GM18868 (cell line): Measurements from ENCODE around the gene CSNK1E.
"Not testable (repeated sequence)": the region's sequence is repeated elsewhere in the genome, so short reads cannot be mapped to it uniquely, and the experiment has no call there.

ENCODE experiments used
- ATAC-seq: cut with Tn5 transposase; IDR thresholded peaks from one replicate; pipeline ENCODE4 v1.9.1; 2021; ENCODE audit warnings: mild to moderate bottlenecking, moderate library complexity; ENCODE audit not compliant: unreplicated experiment

The CSNK1E gene

GRCh38 chr22:38317122-38317994 is at the start of gene CSNK1E:
Gene CSNK1E (minus strand): TSS chr22:38317433. CDS start chr22:38314157, 3,276 bp downstream.
- ATAC-seq, result no peak

GRCh38 chr22:38365829-38366228 is 48.6 kb upstream of the CSNK1E start:
- not testable (repeated sequence) for ATAC-seq

- not testable (repeated sequence) for ATAC-seq
Observed at GRCh38 chr22:38365174-38365573, 47.9 kb upstream of the CSNK1E start.

DNA sequence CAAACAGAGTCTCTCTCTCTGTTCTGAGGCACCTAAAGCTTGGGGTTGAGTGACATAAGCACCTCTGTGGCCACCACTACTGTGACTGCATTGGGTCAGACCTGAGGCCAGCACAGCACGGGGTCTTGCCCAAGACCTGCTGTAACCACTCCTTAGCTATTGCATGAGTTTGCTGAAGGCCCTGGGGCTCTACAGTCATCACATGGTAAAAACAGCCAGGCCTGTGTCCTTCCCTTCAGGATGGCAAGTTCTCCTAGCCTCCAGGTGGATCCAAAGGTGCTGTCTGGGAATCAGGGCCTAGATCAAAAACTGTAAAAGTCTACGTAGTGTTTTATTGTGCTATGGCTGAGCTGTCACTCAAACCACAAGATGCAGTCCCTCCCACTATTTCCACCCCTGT is 43.3 kb upstream of the CSNK1E start:
- not testable (repeated sequence) for ATAC-seq

DNA sequence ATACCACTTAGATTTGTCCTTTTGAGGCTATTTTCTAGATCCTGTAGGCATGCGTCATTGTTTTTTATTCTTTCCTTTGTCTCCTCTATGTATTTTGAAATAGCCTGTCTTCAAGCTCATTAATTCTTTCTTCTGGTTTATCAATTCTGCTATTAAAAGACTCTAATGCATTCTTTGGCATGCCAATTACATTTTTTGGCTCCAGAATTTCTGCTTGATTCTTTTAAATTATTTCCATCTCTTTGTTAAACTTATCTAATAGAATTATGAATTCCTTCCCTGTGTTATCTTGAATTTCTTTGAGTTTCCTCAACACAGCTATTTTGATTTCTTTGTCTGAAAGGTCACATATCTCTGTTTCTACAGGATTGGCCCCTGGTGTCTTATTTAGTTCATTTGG is 42.6 kb upstream of the CSNK1E start:
- ATAC-seq, result not testable (repeated sequence)

DNA sequence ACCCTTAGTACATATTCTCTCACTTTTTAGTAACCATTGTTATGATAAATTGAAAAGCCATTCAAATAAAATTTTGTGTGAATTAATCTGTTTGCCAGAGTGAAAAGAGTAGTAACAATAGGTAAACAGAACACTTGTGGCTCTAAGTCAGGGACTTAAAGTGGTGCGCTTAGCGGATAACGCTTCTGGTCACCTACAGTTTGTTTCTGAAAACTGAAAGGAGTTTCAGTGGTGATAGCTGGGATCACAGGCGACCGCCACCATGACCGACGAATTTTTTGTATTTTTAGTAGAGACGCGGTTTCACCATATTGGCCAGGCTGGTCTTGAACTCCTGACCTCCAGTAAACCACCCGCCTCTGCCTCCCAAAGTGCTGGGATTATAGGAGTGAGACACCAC is 40.7 kb upstream of the CSNK1E start:
- ATAC-seq, result not testable (repeated sequence)

DNA sequence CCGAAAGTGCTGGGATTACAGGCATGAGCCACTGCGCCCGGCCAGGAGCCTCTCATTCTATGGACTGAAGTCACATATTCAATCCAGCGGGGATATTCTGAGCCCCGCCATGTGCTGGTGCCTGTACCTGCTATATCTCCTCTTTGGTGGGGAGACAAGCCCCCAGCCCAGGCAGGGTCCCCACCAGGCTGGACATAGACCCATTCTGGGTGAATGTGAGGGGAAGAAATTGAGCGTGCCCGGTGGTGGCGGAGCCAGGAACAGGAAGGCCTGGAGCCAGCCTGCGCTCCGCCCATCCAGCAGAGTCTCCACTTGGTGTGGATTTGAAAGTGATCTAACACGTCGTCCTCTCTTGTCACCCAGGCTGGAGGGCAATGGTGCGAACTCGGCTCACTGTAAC is 38.0 kb upstream of the CSNK1E start:
- ATAC-seq, result no peak

- ATAC-seq, result no peak
Observed at GRCh38 chr22:38353701-38354100, 36.5 kb upstream of the CSNK1E start.

- ATAC-seq, result no peak
Observed at GRCh38 chr22:38353142-38353629, 36.0 kb upstream of the CSNK1E start.

DNA sequence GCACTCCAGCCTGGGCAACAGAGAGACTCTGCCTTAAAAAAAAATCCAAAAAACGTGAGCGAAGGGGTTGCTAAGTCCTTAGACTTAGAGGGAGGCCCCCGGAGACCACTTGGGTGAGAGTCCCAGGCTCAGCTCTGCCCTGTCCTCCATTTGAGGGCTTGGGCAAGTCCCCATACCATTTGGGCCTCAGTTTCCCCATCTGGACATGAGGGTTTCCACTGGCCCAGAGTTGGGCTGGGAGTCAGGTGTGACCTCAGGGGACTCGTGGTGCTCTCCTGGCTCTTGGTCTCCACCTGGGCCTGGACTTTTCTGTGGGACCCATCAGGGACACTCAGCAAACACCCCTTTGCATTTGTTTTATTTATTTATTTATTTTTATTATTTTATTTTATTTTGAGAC is 35.2 kb upstream of the CSNK1E start:
- ATAC-seq, result no peak

DNA sequence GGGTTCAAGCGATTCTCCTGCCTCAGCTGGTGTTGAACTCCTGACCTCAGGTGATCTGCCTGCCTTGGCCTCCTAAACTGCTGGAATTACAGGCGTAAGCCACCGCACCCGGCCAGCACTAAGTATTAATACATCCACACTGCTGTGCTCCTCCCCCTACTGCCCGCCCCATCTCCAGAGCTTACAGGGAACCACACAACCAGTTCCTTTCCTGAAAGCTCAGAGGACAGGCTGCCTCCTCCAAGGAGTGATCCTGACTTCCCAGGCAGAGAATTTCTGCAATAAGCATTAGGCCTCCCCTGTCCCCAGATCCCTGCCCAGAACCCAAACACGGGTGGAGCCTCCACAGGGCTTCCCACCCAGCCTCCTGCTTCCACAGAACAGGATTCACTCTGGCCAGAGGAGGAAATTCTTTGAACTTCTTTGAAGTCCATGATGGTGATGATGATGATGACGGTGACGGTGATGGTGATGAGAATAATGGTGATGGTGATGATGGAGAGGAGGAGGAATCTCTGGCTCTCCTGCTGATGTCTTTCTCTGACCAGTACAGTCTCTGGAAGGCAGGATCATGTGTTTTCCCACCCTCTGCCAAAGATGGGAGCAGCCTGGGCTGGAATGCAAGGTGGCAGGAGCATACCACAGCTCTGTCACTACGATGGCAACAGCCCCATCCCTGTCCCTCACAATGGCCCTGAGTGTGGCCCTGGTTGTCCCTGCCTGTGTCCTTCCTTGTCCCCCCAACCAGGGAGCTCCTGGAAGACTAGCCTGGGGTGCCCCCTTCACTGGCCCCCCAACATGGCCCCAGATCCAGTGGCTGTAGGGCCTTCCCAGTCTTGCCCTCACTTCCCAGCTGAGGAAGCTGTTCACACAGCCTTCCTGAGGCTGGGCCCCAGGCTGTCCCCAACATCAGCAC is 33.5 kb upstream of the CSNK1E start:
- ATAC-seq, result no peak

DNA sequence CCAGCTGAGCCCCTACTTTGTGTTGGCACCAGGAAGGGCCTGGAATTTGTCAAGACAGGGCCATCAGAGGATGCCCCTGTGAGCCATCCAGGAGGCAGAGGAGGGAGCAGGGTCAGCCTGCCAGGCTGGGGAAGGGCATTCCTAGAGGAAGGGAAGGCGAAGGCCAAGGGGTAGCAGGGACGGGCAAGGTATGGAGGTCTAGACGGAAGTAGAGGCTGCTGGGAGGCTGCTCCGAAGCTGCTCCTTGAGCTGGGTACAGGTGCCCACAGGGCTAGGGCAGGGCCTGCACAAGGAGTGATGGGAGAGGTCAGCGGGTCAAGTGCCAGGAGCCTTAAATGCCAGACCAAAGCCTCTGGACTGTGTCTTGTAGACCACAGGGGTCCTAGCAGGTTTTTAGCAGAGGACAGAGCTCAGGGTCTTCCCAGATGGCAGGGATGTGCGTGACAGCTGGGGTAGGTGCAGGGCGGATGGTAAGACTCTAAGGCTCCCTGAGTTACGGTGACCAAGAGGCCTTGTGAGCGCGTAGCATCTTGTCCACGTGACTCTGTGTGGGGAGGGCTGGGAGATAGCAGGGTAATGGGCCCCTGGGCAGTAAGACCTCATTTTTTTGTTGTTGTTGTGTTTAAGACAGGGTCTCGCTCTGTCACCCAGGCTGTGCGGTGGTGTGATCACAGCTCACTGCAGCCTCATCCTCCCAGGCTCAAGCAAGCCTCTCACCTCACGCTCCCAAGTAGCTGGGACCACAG is 31.7 kb upstream of the CSNK1E start:
- ATAC-seq, result no peak

GRCh38 chr22:38347944-38348750 is 30.9 kb upstream of the CSNK1E start:
- no peak for ATAC-seq

GRCh38 chr22:38347181-38347943 is 30.1 kb upstream of the CSNK1E start:
- no peak for ATAC-seq

DNA sequence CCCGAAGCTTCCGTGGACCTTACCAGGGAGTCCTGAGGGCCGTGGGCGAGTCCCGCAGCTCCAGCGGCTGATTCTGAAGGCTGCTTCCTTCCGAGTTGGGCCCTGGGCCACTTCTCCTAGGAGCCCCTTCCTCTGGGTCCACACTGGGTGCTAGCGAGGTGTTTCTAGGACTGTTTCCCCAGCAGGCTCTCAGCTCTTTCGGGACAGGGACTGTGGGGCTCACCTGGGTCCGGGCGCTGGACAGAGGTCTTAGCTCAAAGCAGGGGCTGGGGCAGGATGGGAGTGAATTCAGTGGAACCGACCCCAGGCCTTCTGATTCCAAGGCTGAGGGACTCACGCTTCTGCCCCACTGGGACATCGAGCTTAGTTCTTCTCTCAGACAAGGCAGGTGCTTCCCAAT is 29.3 kb upstream of the CSNK1E start:
- no peak for ATAC-seq

DNA sequence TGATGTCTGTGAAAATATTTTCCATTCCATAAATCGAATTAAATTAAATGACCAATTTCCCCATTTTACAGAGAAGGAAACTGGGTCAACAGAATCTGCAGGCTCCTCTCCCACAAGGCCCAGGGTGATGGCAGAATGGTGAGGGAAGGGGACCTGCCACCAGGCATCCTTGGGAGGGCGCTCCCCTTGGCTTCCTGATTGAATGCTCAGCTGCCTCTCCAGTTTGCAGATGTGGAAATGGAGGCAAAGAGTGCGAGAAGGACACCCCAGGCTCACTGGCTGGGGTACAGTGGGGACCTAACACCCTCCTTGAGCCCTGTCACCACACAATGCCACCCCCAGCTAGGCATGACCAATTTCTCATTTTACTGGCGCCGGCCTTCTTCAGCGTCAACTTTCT is 28.5 kb upstream of the CSNK1E start:
- ATAC-seq, result no peak

- not testable (repeated sequence) for ATAC-seq
Observed at GRCh38 chr22:38339893-38340292, 22.7 kb upstream of the CSNK1E start.

GRCh38 chr22:38338772-38339379 is 21.6 kb upstream of the CSNK1E start:
- ATAC-seq, result no peak

DNA sequence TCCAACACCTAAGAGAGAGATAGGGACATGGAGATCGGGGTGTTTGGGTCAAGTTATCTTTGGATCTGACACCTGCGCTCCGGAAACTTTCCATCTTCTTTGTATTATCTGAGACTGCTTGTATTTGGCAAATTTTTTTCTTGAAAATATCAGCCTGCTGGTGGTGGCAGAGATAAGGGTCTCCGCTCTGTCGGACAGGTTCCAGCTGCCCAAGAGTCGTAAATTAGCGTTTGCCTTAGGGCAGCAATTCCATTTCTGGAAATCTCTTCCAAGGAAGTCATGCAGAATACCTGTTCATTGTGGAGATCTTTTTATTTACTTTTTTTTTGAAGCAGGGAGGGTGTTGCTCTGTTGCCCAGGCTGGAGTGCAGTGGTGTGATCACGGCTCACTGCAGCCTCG is 19.5 kb upstream of the CSNK1E start:
- no peak for ATAC-seq
